OCI-LY7 (cell line): ENCODE data around the gene VAT1L. TPM values are rescaled to one million over a fixed set of nuclear protein-coding genes. Genes with fewer than 3 reads are reported as not detected.

Experiments
- BruUV-seq: library from RNA; stranded (reverse); fragments of 400-500 nt; replicated peaks from 2 replicates; lab custom pipeline; 2021; lab: Mats Ljungman, UMichigan
- CTCF ChIA-PET: fragments of 300-600 bp; sonication (Branson Sonifier 250); formaldehyde crosslinking; loops from one replicate; lab custom pipeline; 2022; ENCODE audit warnings: antibody characterized with exemption; ENCODE audit not compliant: unreplicated experiment; lab: Charles Lee
- POLR2A ChIA-PET: fragments of 300-600 bp; sonication (Branson Sonifier 250); formaldehyde crosslinking; loops from one replicate; lab custom pipeline; 2022; ENCODE audit warnings: antibody characterized with exemption; lab: Charles Lee
- DNase-seq: peaks from one replicate; pipeline ENCODE4 v3.0.0-alpha.2; 2015; ENCODE audit warnings: low spot score
- H2AFZ ChIP-seq: fragments of 200-600 bp; sonication (generic), shearing (Covaris generic); 2 replicates; pipeline ENCODE4 v1.6.1; 2014; ENCODE audit warnings: mild to moderate bottlenecking, antibody characterized with exemption, low read length, moderate library complexity
- H3K27ac ChIP-seq: fragments of 200-600 bp; sonication (generic); 2 replicates; pipeline ENCODE4 v1.5.1; 2014; ENCODE audit warnings: mixed run types, low read depth, mild to moderate bottlenecking, moderate library complexity, low read length, inconsistent platforms; ENCODE audit not compliant: poor library complexity, severe bottlenecking
- H3K36me3 ChIP-seq: fragments of 200-600 bp; sonication (generic); 2 replicates; pipeline ENCODE4 v1.6.1; 2014; ENCODE audit warnings: mild to moderate bottlenecking, antibody characterized with exemption, low read length, moderate library complexity, mixed read lengths; ENCODE audit not compliant: insufficient read depth
- H3K4me1 ChIP-seq: fragments of 200-600 bp; sonication (generic); 2 replicates; pipeline ENCODE4 v1.5.1; 2014; ENCODE audit warnings: mild to moderate bottlenecking, low read length; ENCODE audit not compliant: insufficient read depth, poor library complexity, severe bottlenecking
- H3K4me2 ChIP-seq: fragments of 200-600 bp; sonication (generic); 2 replicates; pipeline ENCODE4 v1.6.1; 2014; ENCODE audit warnings: mild to moderate bottlenecking, low read length
- H3K4me3 ChIP-seq: fragments of 200-600 bp; sonication (generic); 2 replicates; pipeline ENCODE4 v1.5.1; 2014; ENCODE audit warnings: mild to moderate bottlenecking, low read depth, low read length; ENCODE audit not compliant: poor library complexity, severe bottlenecking
- H3K79me2 ChIP-seq: fragments of 200-600 bp; sonication (generic); 2 replicates; pipeline ENCODE4 v1.6.1; 2016; ENCODE audit warnings: low read depth, mild to moderate bottlenecking, low read length, moderate library complexity, mixed read lengths; ENCODE audit not compliant: insufficient read depth
- H3K9me2 ChIP-seq: fragments of 200-600 bp; sonication (generic); 2 replicates; pipeline ENCODE4 v1.6.1; 2016; ENCODE audit warnings: mild to moderate bottlenecking, low read length, mixed read lengths; ENCODE audit not compliant: insufficient read depth
- H3K9me3 ChIP-seq: fragments of 200-600 bp; sonication (generic); 2 replicates; pipeline ENCODE4 v1.6.1; 2014; ENCODE audit warnings: mild to moderate bottlenecking, mixed run types, low read length, mixed read lengths
- H4K20me1 ChIP-seq: fragments of 200-600 bp; sonication (generic); 2 replicates; pipeline ENCODE4 v1.6.1; 2014; ENCODE audit warnings: mild to moderate bottlenecking, antibody characterized with exemption, low read length, moderate library complexity, mixed read lengths; ENCODE audit not compliant: insufficient read depth
- EZH2phosphoT487 ChIP-seq: fragments of 200-600 bp; sonication (generic); IDR thresholded peaks from 2 replicates; pipeline ENCODE4 v1.6.1; 2018; ENCODE audit warnings: low read depth, borderline replicate concordance, mild to moderate bottlenecking, mixed run types, antibody characterized with exemption, low read length, moderate library complexity, mixed read lengths
- intact Hi-C: fragments of 100-400 bp; cut with micrococcal nuclease; formaldehyde crosslinking; loops from one replicate; pipeline ENCODE4 v1.10.0; 2022; ENCODE audit not compliant: unreplicated experiment
- total RNA-seq, 2 experiments: library from RNA; depleted of rRNA in 1 of 2; stranded (reverse); fragments of >200 nt in 1 of 2; shearing (Covaris generic) in 1 of 2; gene quantifications; 2 replicates each; pipeline ENCODE4 v1.2.3, GENCODE V29; 2014 to 2022
- TF ChIP-seq, protein P1 (sequence below): fragments of 200-600 bp; sonication (generic); conservative IDR thresholded peaks from 2 replicates; pipeline ENCODE4 v1.5.1; 2014; ENCODE audit warnings: mild to moderate bottlenecking, antibody characterized with exemption, low read length, moderate library complexity, mixed read lengths

The VAT1L gene
- total RNA-seq, 2 experiments from 2014 or later = not detected

DNA sequence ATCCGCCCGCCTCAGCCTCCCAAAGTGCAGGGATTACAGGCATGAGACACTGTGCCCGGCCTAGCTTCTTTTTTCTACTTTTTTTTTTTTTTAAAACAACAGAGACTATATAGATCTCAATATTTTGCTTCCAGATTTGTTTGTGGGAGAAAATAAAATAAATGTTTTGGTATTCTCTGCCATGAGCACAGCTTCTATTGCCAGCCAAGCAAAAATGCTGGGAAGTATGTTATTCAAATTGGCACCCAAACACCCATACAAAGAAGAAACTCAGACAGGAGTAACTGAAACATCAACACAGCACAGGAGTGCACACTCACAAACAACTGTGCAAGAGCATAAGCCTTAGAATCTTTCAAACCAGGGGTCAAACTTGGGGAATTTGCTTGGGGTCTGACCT is 196.7 kb downstream of the VAT1L start:
- H3K4me3 ChIP-seq = no peak overlapping the region
- H3K4me1 ChIP-seq = no peaks in the 10 kb centered on the region
- no peaks in the 10 kb centered on the region for H3K79me2 ChIP-seq
- no peaks in the 10 kb centered on the region for H4K20me1 ChIP-seq
- CTCF ChIA-PET = no interaction called here
- no peaks in the 10 kb centered on the region for H3K9me3 ChIP-seq
- TF ChIP-seq EZH2phosphoT487 = no peak
- no peaks in the 10 kb centered on the region for H3K9me2 ChIP-seq
- no peaks in the 10 kb centered on the region for H3K36me3 ChIP-seq
- intact Hi-C loops = no loop called here
- POLR2A ChIA-PET = interaction anchor here (0.6 to 0.7 kb wide), 2 partner anchors 82 to 714 kb away, joined by 3 to 4 read pairs; no protein-coding TSS in a partner anchor
- H3K27ac ChIP-seq = no peak overlapping the region
- BruUV-seq = no TSS peak
- H3K4me2 ChIP-seq = no peak overlapping the region
- no peak overlapping the region for H2AFZ ChIP-seq
- DNase-seq = no peak

DNA sequence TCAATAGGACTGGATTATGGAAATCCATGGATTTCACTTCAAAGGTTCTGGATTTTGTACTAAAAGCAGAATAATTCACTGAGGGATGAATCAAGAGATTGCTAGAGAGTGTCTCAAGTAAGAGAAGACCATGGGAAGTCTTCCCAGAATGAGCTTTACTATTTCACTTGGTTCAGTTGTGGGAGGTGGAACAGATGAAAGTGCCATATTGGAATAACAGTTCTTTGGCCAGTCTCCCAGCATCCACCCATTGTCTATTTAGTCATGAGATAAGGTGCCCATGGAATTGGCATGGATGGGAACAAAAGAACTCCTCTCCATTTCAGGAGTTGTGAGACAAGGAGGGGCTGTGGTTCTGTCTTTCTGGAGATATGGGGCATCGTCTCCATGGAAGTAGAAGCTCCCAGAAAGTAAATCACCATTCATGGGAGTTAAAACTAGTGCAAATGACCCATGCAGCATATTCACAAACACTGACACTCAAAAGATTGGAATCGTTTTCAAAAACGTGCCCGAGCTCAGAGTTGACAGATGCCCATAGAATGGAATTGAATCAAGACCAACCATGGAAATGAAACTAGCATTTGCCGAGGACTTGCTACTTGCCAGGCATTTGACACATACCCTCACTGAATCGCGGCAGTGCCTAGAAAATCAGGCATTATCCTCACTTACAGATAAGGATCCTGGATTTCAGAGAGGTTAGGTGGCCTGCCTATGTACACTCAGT is 197.8 kb downstream of the VAT1L start:
- no peak overlapping the region for H2AFZ ChIP-seq
- H3K4me2 ChIP-seq = no peak overlapping the region
- no peaks in the 10 kb centered on the region for H3K9me3 ChIP-seq
- intact Hi-C loops = no loop called here
- no peaks in the 10 kb centered on the region for H3K36me3 ChIP-seq
- TF ChIP-seq, protein P1, sequence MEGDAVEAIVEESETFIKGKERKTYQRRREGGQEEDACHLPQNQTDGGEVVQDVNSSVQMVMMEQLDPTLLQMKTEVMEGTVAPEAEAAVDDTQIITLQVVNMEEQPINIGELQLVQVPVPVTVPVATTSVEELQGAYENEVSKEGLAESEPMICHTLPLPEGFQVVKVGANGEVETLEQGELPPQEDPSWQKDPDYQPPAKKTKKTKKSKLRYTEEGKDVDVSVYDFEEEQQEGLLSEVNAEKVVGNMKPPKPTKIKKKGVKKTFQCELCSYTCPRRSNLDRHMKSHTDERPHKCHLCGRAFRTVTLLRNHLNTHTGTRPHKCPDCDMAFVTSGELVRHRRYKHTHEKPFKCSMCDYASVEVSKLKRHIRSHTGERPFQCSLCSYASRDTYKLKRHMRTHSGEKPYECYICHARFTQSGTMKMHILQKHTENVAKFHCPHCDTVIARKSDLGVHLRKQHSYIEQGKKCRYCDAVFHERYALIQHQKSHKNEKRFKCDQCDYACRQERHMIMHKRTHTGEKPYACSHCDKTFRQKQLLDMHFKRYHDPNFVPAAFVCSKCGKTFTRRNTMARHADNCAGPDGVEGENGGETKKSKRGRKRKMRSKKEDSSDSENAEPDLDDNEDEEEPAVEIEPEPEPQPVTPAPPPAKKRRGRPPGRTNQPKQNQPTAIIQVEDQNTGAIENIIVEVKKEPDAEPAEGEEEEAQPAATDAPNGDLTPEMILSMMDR = no peak
- H3K4me3 ChIP-seq = no peak overlapping the region
- no peaks in the 10 kb centered on the region for H3K4me1 ChIP-seq
- no peaks in the 10 kb centered on the region for H3K9me2 ChIP-seq
- CTCF ChIA-PET = no interaction called here
- no peaks in the 10 kb centered on the region for H3K79me2 ChIP-seq
- no peaks in the 10 kb centered on the region for H4K20me1 ChIP-seq
- no TSS peak for BruUV-seq
- POLR2A ChIA-PET = no interaction called here
- no peak overlapping the region for H3K27ac ChIP-seq
- no peak for DNase-seq

DNA sequence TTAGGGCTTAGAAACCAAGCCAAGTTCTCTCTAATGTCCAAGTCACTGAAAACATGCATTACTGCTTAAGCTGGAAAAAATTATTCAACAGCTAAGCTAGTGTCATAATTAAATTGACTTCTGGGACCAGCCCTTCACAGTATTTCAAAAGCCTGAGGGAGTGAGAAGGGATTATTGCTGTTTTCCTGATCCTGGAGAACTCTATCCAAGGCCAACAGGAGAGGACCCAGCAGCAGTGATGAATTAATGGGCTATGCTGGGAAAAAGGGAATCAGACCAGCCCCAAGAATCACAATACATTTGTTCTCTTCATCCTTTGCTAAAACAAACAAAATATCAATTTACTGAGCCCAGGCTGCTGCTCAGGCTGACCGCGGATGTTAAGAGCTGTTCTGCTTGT is 199.4 kb downstream of the VAT1L start:
- CTCF ChIA-PET = no interaction called here
- Histone ChIP-seq H3K4me2 (no peak overlapping the region), H3K4me1 (no peaks in the 10 kb centered on the region), H3K9me3 (no peaks in the 10 kb centered on the region), H3K4me3 (no peak overlapping the region), H4K20me1 (no peaks in the 10 kb centered on the region), H3K36me3 (no peaks in the 10 kb centered on the region), H3K79me2 (no peaks in the 10 kb centered on the region), H3K9me2 (no peaks in the 10 kb centered on the region), H3K27ac (no peak overlapping the region), H2AFZ (no peak overlapping the region)
- no peak for TF ChIP-seq EZH2phosphoT487
- TF ChIP-seq, protein P1 = no peak
- DNase-seq = no peak
- POLR2A ChIA-PET = interaction anchor here (0.6 kb wide), 2 partner anchors 167 to 265 kb away, joined by 3 to 7 read pairs; partner anchors contain the start of gene NUDT7
- intact Hi-C loops = no loop called here
- no TSS peak for BruUV-seq
